Measurements from ENCODE around the gene AACS.
"Not testable (repeated sequence)": the region's sequence is repeated elsewhere in the genome, so short reads cannot be mapped to it uniquely, and the experiment has no call there.

Gene AACS

DNA sequence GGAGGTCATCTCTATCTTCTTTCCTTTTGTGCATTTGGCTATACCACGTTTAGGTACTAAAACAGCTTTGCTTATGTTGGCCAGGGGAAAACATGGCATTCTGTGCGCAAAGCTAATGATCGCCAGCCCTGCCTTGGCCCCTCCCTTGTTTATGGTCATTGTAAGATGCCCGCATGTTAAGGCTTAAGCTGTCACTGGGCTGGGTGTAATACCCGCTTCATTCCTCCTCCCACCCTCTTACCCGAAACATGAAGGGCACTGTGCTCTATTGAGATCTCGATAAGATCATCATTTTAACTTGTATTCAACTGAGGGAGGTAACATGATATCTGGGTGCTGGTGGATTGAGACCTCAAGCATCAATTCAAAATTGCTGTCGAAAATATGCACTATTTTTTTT is 37.1 kb upstream of the AACS start:
- no peak overlapping the region for H3K4me2 ChIP-seq (ENCODE audit: low read length)
- H3F3A ChIP-seq (ENCODE audit: control insufficient read depth, insufficient read depth) = peaks cover 25% of the 10 kb centered on the region
- H3K36me3 ChIP-seq (ENCODE audit: control insufficient read depth, low read length) = peaks cover 84% of the 10 kb centered on the region
- no peak for TF ChIP-seq EZH2phosphoT487 (IDR thresholded peaks at IDR 0.05; ENCODE audit: borderline replicate concordance, low read length)
- TF ChIP-seq, protein P1, sequence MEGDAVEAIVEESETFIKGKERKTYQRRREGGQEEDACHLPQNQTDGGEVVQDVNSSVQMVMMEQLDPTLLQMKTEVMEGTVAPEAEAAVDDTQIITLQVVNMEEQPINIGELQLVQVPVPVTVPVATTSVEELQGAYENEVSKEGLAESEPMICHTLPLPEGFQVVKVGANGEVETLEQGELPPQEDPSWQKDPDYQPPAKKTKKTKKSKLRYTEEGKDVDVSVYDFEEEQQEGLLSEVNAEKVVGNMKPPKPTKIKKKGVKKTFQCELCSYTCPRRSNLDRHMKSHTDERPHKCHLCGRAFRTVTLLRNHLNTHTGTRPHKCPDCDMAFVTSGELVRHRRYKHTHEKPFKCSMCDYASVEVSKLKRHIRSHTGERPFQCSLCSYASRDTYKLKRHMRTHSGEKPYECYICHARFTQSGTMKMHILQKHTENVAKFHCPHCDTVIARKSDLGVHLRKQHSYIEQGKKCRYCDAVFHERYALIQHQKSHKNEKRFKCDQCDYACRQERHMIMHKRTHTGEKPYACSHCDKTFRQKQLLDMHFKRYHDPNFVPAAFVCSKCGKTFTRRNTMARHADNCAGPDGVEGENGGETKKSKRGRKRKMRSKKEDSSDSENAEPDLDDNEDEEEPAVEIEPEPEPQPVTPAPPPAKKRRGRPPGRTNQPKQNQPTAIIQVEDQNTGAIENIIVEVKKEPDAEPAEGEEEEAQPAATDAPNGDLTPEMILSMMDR (IDR thresholded peaks at IDR 0.05; ENCODE audit: low read depth, low read length, poor library complexity, severe bottlenecking) = no peak
- H3K27me3 ChIP-seq (ENCODE audit: control insufficient read depth, low read length) = no peaks in the 10 kb centered on the region
- H3K27ac ChIP-seq (ENCODE audit: low read depth, low read length) = no peak overlapping the region
- no peaks in the 10 kb centered on the region for H3K4me1 ChIP-seq (ENCODE audit: control insufficient read depth, low read length)
- H3K9me2 ChIP-seq (replicated peaks; ENCODE audit: control insufficient read depth, low read length) = no peaks in the 10 kb centered on the region
- peaks cover 29% of the 10 kb centered on the region for H3K79me2 ChIP-seq (ENCODE audit: control insufficient read depth, low read length)
- peaks cover 7% of the 10 kb centered on the region; the same call in 1 of the 2 replicates for H4K20me1 ChIP-seq (ENCODE audit: control insufficient read depth, insufficient read depth, low read depth, low read length)
- no peak overlapping the region for H3K4me3 ChIP-seq (ENCODE audit: low read length)
- no peaks in the 10 kb centered on the region for H3K9me3 ChIP-seq (ENCODE audit: control insufficient read depth, insufficient read depth, low read length)

DNA sequence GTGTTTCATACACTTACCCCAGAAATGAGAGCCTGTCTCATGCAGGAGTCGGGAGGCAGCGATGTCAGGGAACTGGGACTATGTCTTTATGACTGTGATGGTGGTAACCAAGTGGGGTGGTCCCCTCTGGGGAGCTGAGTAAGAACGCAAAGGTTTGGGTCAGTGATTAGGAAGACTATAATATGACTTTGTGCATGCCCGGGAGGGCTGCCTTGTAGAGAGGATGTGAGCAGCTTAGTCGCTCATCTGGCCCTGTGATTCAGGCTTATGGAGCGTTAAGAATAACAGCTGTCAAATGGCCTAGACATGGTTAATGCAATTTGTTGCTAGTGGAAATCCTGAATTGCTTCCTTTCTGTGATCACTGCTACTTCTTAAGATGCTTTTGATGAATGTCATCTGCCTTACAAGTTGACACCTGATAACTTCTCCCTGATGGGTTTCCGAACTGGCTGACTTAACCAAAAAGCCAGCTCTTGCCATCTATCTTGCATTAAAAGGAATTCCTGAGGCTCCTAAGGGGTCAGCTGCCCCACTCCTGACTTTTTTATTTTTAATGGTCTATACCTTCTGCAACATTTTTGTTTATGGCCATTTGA is 35.4 kb upstream of the AACS start:
- Histone ChIP-seq H3K4me2 (ENCODE audit: low read length) (no peak overlapping the region), H3K27me3 (ENCODE audit: control insufficient read depth, low read length) (no peaks in the 10 kb centered on the region), H3F3A (ENCODE audit: control insufficient read depth, insufficient read depth) (peaks cover 25% of the 10 kb centered on the region), H3K4me1 (ENCODE audit: control insufficient read depth, low read length) (no peaks in the 10 kb centered on the region), H3K79me2 (ENCODE audit: control insufficient read depth, low read length) (peaks cover 24% of the 10 kb centered on the region), H3K9me3 (ENCODE audit: control insufficient read depth, insufficient read depth, low read length) (no peaks in the 10 kb centered on the region), H3K36me3 (ENCODE audit: control insufficient read depth, low read length) (peaks cover 66% of the 10 kb centered on the region), H3K27ac (ENCODE audit: low read depth, low read length) (no peak overlapping the region), H4K20me1 (ENCODE audit: control insufficient read depth, insufficient read depth, low read depth, low read length) (peaks cover 7% of the 10 kb centered on the region; the same call in 1 of the 2 replicates), H3K9me2 (replicated peaks; ENCODE audit: control insufficient read depth, low read length) (no peaks in the 10 kb centered on the region), H3K4me3 (ENCODE audit: low read length) (no peak overlapping the region)
- no peak for TF ChIP-seq EZH2phosphoT487 (IDR thresholded peaks at IDR 0.05; ENCODE audit: borderline replicate concordance, low read length)
- TF ChIP-seq, protein P1 (IDR thresholded peaks at IDR 0.05; ENCODE audit: low read depth, low read length, poor library complexity, severe bottlenecking) = no peak

DNA sequence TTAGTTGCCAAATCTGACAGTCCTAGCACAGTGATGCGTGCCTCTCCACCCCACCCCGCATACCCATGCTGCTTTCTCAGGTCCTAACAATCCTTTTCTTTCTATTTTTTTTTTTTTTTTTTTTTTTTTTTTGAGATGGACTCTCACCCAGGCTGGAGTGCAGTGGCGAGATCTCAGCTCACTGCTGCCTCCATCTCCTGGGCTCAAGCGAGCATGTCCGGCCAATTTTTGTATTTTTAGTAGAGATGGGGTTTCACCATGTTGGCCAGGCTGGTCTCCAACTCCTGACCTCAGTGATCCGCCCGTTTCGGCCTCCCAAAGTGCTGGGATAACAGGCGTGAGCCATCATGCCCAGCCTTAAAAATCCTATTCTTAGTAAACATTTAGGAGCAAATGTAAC is 33.8 kb upstream of the AACS start:
- not testable (repeated sequence) for H3K27ac ChIP-seq (ENCODE audit: low read depth, low read length); H3K4me2 ChIP-seq (ENCODE audit: low read length); H3K9me3 ChIP-seq (ENCODE audit: control insufficient read depth, insufficient read depth, low read length); H3K27me3 ChIP-seq (ENCODE audit: control insufficient read depth, low read length); H3K4me1 ChIP-seq (ENCODE audit: control insufficient read depth, low read length); H3K9me2 ChIP-seq (replicated peaks; ENCODE audit: control insufficient read depth, low read length); H4K20me1 ChIP-seq (ENCODE audit: control insufficient read depth, insufficient read depth, low read depth, low read length); H3K4me3 ChIP-seq (ENCODE audit: low read length)
- Histone ChIP-seq H3K79me2 (ENCODE audit: control insufficient read depth, low read length) (peaks cover 14% of the 10 kb centered on the region), H3K36me3 (ENCODE audit: control insufficient read depth, low read length) (peaks cover 50% of the 10 kb centered on the region), H3F3A (ENCODE audit: control insufficient read depth, insufficient read depth) (peaks cover 21% of the 10 kb centered on the region)

DNA sequence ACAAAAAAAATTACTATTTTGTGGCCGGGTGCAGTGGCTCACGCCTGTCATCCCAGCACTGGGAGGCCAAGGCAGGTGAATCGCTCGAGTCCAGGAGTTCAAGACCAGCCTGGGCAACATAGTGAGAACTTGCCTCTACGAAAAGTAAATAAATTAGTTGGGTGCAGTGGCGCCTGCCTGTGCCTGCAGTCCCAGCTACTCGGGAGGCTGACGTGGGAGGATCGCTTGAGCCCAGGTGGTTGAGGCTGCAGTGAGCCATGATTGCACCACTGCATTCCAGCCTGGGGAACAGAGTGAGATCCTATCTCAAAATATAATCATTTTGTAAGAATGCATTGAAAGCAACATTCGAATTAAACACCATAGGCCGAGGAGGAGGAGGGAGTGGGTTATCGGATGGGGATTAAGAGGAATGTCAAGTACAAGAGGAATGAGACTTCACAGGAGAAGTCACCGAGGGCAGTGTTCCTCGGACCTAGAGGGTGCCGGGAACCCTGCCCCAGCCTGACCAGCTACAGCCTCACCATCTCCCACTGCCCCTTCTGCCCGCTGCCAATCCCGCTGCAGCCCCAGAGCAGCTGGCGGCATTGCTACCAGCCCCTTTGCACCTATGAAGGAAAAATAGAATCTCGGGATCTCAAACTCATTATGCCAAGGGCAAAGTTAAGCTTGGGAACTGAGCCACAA is 32.6 kb upstream of the AACS start:
- H3K4me1 ChIP-seq (ENCODE audit: control insufficient read depth, low read length) = no peaks in the 10 kb centered on the region

More for the DNA sequence above, 32.6 kb upstream of the AACS start:
- Histone ChIP-seq H3K9me3 (ENCODE audit: control insufficient read depth, insufficient read depth, low read length) (no peaks in the 10 kb centered on the region), H3K4me2 (ENCODE audit: low read length) (no peak overlapping the region), H3K79me2 (ENCODE audit: control insufficient read depth, low read length) (peaks cover 10% of the 10 kb centered on the region), H3K4me3 (ENCODE audit: low read length) (no peak overlapping the region), H3K36me3 (ENCODE audit: control insufficient read depth, low read length) (peaks cover 42% of the 10 kb centered on the region), H3K9me2 (replicated peaks; ENCODE audit: control insufficient read depth, low read length) (no peaks in the 10 kb centered on the region), H3K27me3 (ENCODE audit: control insufficient read depth, low read length) (no peaks in the 10 kb centered on the region), H4K20me1 (ENCODE audit: control insufficient read depth, insufficient read depth, low read depth, low read length) (peaks cover 7% of the 10 kb centered on the region; the same call in 1 of the 2 replicates), H3F3A (ENCODE audit: control insufficient read depth, insufficient read depth) (peaks cover 21% of the 10 kb centered on the region), H3K27ac (ENCODE audit: low read depth, low read length) (no peak overlapping the region)
- TF ChIP-seq EZH2phosphoT487 (IDR thresholded peaks at IDR 0.05; ENCODE audit: borderline replicate concordance, low read length) = no peak
- TF ChIP-seq, protein P1 (IDR thresholded peaks at IDR 0.05; ENCODE audit: low read depth, low read length, poor library complexity, severe bottlenecking) = no peak

Data from DOHH2 (cell line).